DOHH2 (cell line): ENCODE data around the gene SLC6A20.
A peak's percentile ranks its signal among the peaks of the same experiment; 100 is the strongest.

Experiments used
- H3F3A ChIP-seq: fragments of 200-600 bp; sonication (generic), shearing (Covaris generic); 2 replicates; pipeline ENCODE4 v1.6.0; 2016; ENCODE audit warnings: antibody characterized with exemption, mild to moderate bottlenecking; ENCODE audit not compliant: control insufficient read depth, insufficient read depth
- H3K27ac ChIP-seq: fragments of 200-600 bp; sonication (generic); 2 replicates; pipeline ENCODE4 v1.5.1; 2014; ENCODE audit warnings: low read depth, mild to moderate bottlenecking, low read length, moderate library complexity
- H3K27me3 ChIP-seq: fragments of 200-600 bp; sonication (generic); 2 replicates; pipeline ENCODE4 v1.6.1; 2014; ENCODE audit warnings: mild to moderate bottlenecking, low read length, mixed read lengths; ENCODE audit not compliant: control insufficient read depth
- H3K36me3 ChIP-seq: fragments of 200-600 bp; sonication (generic); 2 replicates; pipeline ENCODE4 v1.6.1; 2014; ENCODE audit warnings: mild to moderate bottlenecking, low read length, moderate library complexity, mixed read lengths; ENCODE audit not compliant: control insufficient read depth
- H3K4me1 ChIP-seq: fragments of 200-600 bp; sonication (generic); 2 replicates; pipeline ENCODE4 v1.6.1; 2014; ENCODE audit warnings: mild to moderate bottlenecking, low read length, mixed read lengths; ENCODE audit not compliant: control insufficient read depth
- H3K4me2 ChIP-seq: fragments of 200-600 bp; sonication (generic); 2 replicates; pipeline ENCODE4 v1.6.0; 2014; ENCODE audit warnings: mild to moderate bottlenecking, low read length, moderate library complexity
- H3K4me3 ChIP-seq: fragments of 200-600 bp; sonication (generic); 2 replicates; pipeline ENCODE4 v1.5.1; 2014; ENCODE audit warnings: mild to moderate bottlenecking, low read length, mixed read lengths
- H3K79me2 ChIP-seq: fragments of 200-600 bp; sonication (generic); 2 replicates; pipeline ENCODE4 v1.6.1; 2014; ENCODE audit warnings: mild to moderate bottlenecking, low read length, mixed read lengths; ENCODE audit not compliant: control insufficient read depth
- H3K9me2 ChIP-seq: fragments of 200-600 bp; sonication (generic); replicated peaks from 2 replicates; pipeline ENCODE4 v1.6.1; 2014; ENCODE audit warnings: mild to moderate bottlenecking, low read length, mixed read lengths; ENCODE audit not compliant: control insufficient read depth
- H3K9me3 ChIP-seq: fragments of 200-600 bp; sonication (generic); 2 replicates; pipeline ENCODE4 v1.6.1; 2014; ENCODE audit warnings: antibody characterized with exemption, low read length, mixed read lengths; ENCODE audit not compliant: control insufficient read depth, insufficient read depth
- H4K20me1 ChIP-seq: fragments of 200-600 bp; sonication (generic); 2 replicates; pipeline ENCODE4 v1.6.0; 2014; ENCODE audit warnings: low read depth, mild to moderate bottlenecking, antibody characterized with exemption, low read length, moderate library complexity; ENCODE audit not compliant: control insufficient read depth, insufficient read depth
- CTCF ChIP-seq: fragments of 200-600 bp; sonication (generic); IDR thresholded peaks from one replicate; pipeline ENCODE4 v1.5.1; 2014; ENCODE audit warnings: antibody characterized with exemption, mild to moderate bottlenecking, low read depth, low read length; ENCODE audit not compliant: poor library complexity, severe bottlenecking
- EZH2phosphoT487 ChIP-seq: fragments of 200-600 bp; sonication (generic); IDR thresholded peaks from 2 replicates; pipeline ENCODE4 v1.6.1; 2017; ENCODE audit warnings: borderline replicate concordance, mild to moderate bottlenecking, antibody characterized with exemption, low read length, moderate library complexity, mixed read lengths

The SLC6A20 gene

GRCh38 chr3:45841757-45842491 lies 45.6 kb upstream of the SLC6A20 start, which contains the start of gene LZTFL1:
LZTFL1 (minus strand) TSS chr3:45842119; CDS start chr3:45841991, 128 bp downstream.
- Histone ChIP-seq H3K4me1 (peaks cover 10% of the 10 kb centered on the region), H3F3A (no peaks in the 10 kb centered on the region), H3K9me2 (no peaks in the 10 kb centered on the region), H3K9me3 (peaks cover 7% of the 10 kb centered on the region; the same call in 1 of the 2 replicates), H3K27ac (no peak within 1 kb of the TSS), H3K4me3 (peak within 1 kb of the TSS; percentile 84), H3K27me3 (no peaks in the 10 kb centered on the region; the same call in 1 of the 2 replicates), H3K79me2 (no peaks in the 10 kb centered on the region), H4K20me1 (no peaks in the 10 kb centered on the region), H3K4me2 (peak within 1 kb of the TSS; percentile 75), H3K36me3 (no peaks in the 10 kb centered on the region)
- TF ChIP-seq CTCF (no peak), EZH2phosphoT487 (no peak)

GRCh38 chr3:45841420-45841756 lies 45.1 kb upstream of the SLC6A20 start:
- no peaks in the 10 kb centered on the region for H3K79me2 ChIP-seq
- H3K4me3 ChIP-seq, result peak overlapping the region; percentile 84
- no peaks in the 10 kb centered on the region for H3F3A ChIP-seq
- no peak overlapping the region for H3K27ac ChIP-seq
- H4K20me1 ChIP-seq, result no peaks in the 10 kb centered on the region
- peaks cover 7% of the 10 kb centered on the region; the same call in 1 of the 2 replicates for H3K9me3 ChIP-seq
- no peaks in the 10 kb centered on the region for H3K36me3 ChIP-seq
- H3K4me1 ChIP-seq, result peaks cover 10% of the 10 kb centered on the region
- H3K9me2 ChIP-seq, result no peaks in the 10 kb centered on the region
- TF ChIP-seq CTCF (no peak), EZH2phosphoT487 (no peak)
- no peaks in the 10 kb centered on the region; the same call in 1 of the 2 replicates for H3K27me3 ChIP-seq
- H3K4me2 ChIP-seq, result peak overlapping the region; percentile 75

GRCh38 chr3:45838466-45838865 lies 42.1 kb upstream of the SLC6A20 start:
- H3K27me3 ChIP-seq, result no peaks in the 10 kb centered on the region
- no peak overlapping the region for H3K4me3 ChIP-seq
- no peak overlapping the region for H3K4me2 ChIP-seq
- no peak for TF ChIP-seq CTCF
- TF ChIP-seq EZH2phosphoT487, result no peak
- no peaks in the 10 kb centered on the region for H3F3A ChIP-seq
- no peak overlapping the region for H3K27ac ChIP-seq
- no peaks in the 10 kb centered on the region for H3K9me2 ChIP-seq
- peaks cover 10% of the 10 kb centered on the region for H3K4me1 ChIP-seq
- no peaks in the 10 kb centered on the region for H4K20me1 ChIP-seq
- H3K9me3 ChIP-seq, result peaks cover 7% of the 10 kb centered on the region; the same call in 1 of the 2 replicates
- no peaks in the 10 kb centered on the region for H3K79me2 ChIP-seq
- H3K36me3 ChIP-seq, result no peaks in the 10 kb centered on the region
